Measurements from ENCODE around the gene KIAA0232.

The KIAA0232 gene

DNA sequence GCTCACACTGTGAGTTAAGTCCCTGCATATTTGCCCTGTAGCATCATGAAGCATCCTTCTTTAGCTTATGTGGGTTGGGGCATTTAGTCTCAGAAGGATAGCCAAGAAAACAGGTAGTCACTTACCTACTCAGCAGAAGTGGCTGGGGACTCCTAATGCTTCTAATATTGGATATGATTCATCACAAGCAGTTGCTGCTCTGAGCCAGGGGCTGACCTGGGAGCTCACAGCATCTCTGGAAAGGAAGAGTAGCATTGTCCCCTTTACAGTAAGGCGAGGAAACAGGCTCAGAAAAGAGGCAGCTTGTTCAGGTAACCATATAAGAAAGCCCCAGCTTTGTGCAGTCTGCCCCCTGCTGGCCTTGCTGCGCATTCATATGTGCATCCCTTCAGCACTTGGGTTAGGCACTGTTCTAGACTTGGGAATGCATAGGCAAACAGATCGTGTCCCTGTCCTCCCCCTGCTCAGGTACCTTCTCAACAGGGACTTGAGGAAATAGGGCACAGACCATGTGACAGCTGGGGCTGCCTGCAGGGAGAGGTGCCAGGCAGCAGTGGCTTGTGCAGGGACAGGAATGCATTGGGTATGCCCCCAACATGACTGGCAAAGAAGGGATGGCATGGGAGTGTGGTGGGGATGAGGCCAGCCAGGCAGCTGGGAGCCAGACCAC lies 91.4 kb downstream of the KIAA0232 start:
- ATAC-seq (ENCODE audit: insufficient read depth, low read depth) (peak; percentile 92), DNase-seq (peak; percentile 72)
- Histone ChIP-seq H3K4me2 (ENCODE audit: insufficient read depth, low read length) (no peak overlapping the region), H3K9ac (ENCODE audit: low read depth, low read length) (no peak overlapping the region), H2AFZ (ENCODE audit: low read depth, low read length) (no peak overlapping the region), H3K4me1 (ENCODE audit: insufficient read depth, low read length) (no peaks in the 10 kb centered on the region), H3K4me3 (ENCODE audit: low read depth in 1 of 2, low read length in 2 of 2) (no peak overlapping the region), H3K79me2 (ENCODE audit: insufficient read depth, low read length) (no peaks in the 10 kb centered on the region), H3K9me3 (ENCODE audit: insufficient read depth, low read length, severe bottlenecking) (no peaks in the 10 kb centered on the region), H3K36me3 (ENCODE audit: insufficient read depth, low read length) (peaks cover 85% of the 10 kb centered on the region), H3K27ac (ENCODE audit: low read length) (no peak overlapping the region), H3K27me3 (ENCODE audit: insufficient read depth, low read length, poor library complexity) (no peaks in the 10 kb centered on the region), H4K20me1 (ENCODE audit: insufficient read depth, low read length) (peaks cover 15% of the 10 kb centered on the region)
- TF ChIP-seq, protein P1, sequence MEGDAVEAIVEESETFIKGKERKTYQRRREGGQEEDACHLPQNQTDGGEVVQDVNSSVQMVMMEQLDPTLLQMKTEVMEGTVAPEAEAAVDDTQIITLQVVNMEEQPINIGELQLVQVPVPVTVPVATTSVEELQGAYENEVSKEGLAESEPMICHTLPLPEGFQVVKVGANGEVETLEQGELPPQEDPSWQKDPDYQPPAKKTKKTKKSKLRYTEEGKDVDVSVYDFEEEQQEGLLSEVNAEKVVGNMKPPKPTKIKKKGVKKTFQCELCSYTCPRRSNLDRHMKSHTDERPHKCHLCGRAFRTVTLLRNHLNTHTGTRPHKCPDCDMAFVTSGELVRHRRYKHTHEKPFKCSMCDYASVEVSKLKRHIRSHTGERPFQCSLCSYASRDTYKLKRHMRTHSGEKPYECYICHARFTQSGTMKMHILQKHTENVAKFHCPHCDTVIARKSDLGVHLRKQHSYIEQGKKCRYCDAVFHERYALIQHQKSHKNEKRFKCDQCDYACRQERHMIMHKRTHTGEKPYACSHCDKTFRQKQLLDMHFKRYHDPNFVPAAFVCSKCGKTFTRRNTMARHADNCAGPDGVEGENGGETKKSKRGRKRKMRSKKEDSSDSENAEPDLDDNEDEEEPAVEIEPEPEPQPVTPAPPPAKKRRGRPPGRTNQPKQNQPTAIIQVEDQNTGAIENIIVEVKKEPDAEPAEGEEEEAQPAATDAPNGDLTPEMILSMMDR (IDR thresholded peaks at IDR 0.05; ENCODE audit: borderline replicate concordance, extremely low read depth, low read length, poor library complexity, severe bottlenecking) = peak; percentile 87
- no peak for TF ChIP-seq EZH2 (IDR thresholded peaks at IDR 0.05; ENCODE audit: borderline replicate concordance, low read depth, low read length, severe bottlenecking)

DNA sequence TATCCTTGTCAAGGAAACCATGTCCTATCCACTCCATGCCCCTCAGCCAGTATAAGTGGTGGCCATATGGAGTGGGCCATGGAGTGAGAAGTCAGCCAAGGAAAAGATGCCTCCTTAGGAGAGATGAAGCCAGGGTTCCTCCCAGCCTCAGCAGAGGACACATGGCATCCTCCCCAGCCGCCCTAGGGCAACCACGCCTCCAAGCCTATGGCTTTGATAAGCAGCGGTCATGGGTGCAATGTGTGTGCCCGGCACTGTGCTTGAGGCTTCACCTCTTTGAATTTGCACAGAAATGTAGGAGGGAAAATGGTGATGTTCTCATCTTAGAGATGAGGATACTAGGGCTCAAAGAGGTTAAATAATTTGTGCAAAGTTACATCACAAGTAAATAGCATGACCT lies 92.5 kb downstream of the KIAA0232 start:
- Histone ChIP-seq H3K4me3 (ENCODE audit: low read depth in 1 of 2, low read length in 2 of 2) (no peak overlapping the region), H3K9ac (ENCODE audit: low read depth, low read length) (no peak overlapping the region), H3K36me3 (ENCODE audit: insufficient read depth, low read length) (peaks cover 88% of the 10 kb centered on the region), H3K4me1 (ENCODE audit: insufficient read depth, low read length) (no peaks in the 10 kb centered on the region), H4K20me1 (ENCODE audit: insufficient read depth, low read length) (peaks cover 19% of the 10 kb centered on the region), H3K4me2 (ENCODE audit: insufficient read depth, low read length) (no peak overlapping the region), H3K27ac (ENCODE audit: low read length) (no peak overlapping the region), H3K79me2 (ENCODE audit: insufficient read depth, low read length) (no peaks in the 10 kb centered on the region), H2AFZ (ENCODE audit: low read depth, low read length) (no peak overlapping the region), H3K27me3 (ENCODE audit: insufficient read depth, low read length, poor library complexity) (no peaks in the 10 kb centered on the region), H3K9me3 (ENCODE audit: insufficient read depth, low read length, severe bottlenecking) (no peaks in the 10 kb centered on the region)
- DNase-seq = no peak
- ATAC-seq (ENCODE audit: insufficient read depth, low read depth) = no peak
- TF ChIP-seq EZH2 (IDR thresholded peaks at IDR 0.05; ENCODE audit: borderline replicate concordance, low read depth, low read length, severe bottlenecking) = no peak
- TF ChIP-seq, protein P1 (IDR thresholded peaks at IDR 0.05; ENCODE audit: borderline replicate concordance, extremely low read depth, low read length, poor library complexity, severe bottlenecking) = no peak

DNA sequence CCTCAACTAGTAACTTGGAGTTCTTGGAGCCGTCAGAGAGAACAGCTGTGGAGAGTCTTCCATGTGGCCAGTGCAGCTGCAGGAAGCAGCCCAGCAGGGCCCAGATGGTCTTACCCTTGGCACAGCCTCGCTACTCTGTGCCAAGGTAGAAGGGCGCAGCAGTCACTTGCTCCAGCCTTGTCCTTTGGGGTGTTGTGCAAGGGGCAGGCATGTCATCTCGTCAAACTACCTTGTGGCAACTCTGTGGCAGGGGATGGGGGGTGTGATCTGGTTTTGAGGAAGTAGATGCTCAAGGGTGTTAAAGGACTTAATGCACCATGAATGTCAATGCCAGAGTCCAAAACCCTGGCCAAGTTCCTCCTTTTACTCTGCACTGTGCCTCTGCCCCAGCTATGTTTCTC lies 92.9 kb downstream of the KIAA0232 start:
- H3K27ac ChIP-seq (ENCODE audit: low read length) = no peak overlapping the region
- H3K36me3 ChIP-seq (ENCODE audit: insufficient read depth, low read length) = peaks cover 87% of the 10 kb centered on the region
- DNase-seq (no peak), ATAC-seq (ENCODE audit: insufficient read depth, low read depth) (no peak)
- no peaks in the 10 kb centered on the region for H3K79me2 ChIP-seq (ENCODE audit: insufficient read depth, low read length)
- no peak overlapping the region for H3K4me2 ChIP-seq (ENCODE audit: insufficient read depth, low read length)
- no peak overlapping the region for H3K4me3 ChIP-seq (ENCODE audit: low read depth in 1 of 2, low read length in 2 of 2)
- no peaks in the 10 kb centered on the region for H3K4me1 ChIP-seq (ENCODE audit: insufficient read depth, low read length)
- peaks cover 19% of the 10 kb centered on the region for H4K20me1 ChIP-seq (ENCODE audit: insufficient read depth, low read length)
- no peaks in the 10 kb centered on the region for H3K9me3 ChIP-seq (ENCODE audit: insufficient read depth, low read length, severe bottlenecking)
- H3K27me3 ChIP-seq (ENCODE audit: insufficient read depth, low read length, poor library complexity) = no peaks in the 10 kb centered on the region
- no peak overlapping the region for H3K9ac ChIP-seq (ENCODE audit: low read depth, low read length)
- TF ChIP-seq EZH2 (IDR thresholded peaks at IDR 0.05; ENCODE audit: borderline replicate concordance, low read depth, low read length, severe bottlenecking) = no peak
- TF ChIP-seq, protein P1 (IDR thresholded peaks at IDR 0.05; ENCODE audit: borderline replicate concordance, extremely low read depth, low read length, poor library complexity, severe bottlenecking) = no peak
- no peak overlapping the region for H2AFZ ChIP-seq (ENCODE audit: low read depth, low read length)
